ENCODE measurements around the gene GPR25. TPM values are rescaled to one million over a fixed set of nuclear protein-coding genes. Genes with fewer than 3 reads are reported as not detected.
A peak's percentile ranks its signal among the peaks of the same experiment; 100 is the strongest.

Gene GPR25
- total RNA-seq, 1 donor from 2014 or later = 1.6 TPM

DNA sequence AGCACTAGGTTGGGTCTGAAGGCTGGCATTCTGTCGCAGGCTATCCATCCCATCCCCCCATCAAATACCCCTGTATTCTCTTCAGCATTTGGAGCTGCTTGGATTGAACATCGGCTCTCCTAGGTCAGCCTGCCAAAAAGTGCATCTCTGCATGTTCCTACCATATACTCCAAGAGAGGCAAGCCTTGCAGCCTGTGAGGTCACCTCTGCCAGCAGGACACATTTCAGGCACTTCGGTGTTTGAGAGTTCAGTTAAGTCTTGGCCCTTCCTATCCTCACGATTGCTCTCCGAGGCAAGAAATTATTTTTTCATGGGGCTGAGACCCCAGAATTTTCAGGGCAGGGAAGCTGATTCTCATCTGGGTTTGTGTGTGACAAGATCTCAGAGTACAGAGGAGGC lies 2.6 kb downstream of the GPR25 start:
- peaks cover 16% of the 10 kb centered on the region for H3K27me3 Mint-ChIP-seq
- POLR2A ChIA-PET = no interaction called here
- DNase-seq = no peak

GRCh38 chr1:200877010-200877409 lies 4.2 kb downstream of the GPR25 start:
- Mint-ChIP-seq H3K27me3 (peaks cover 16% of the 10 kb centered on the region), H3K9me3 (no peaks in the 10 kb centered on the region), H3K36me3 (ENCODE audit: low read depth) (no peaks in the 10 kb centered on the region), H3K4me1 (peaks cover 35% of the 10 kb centered on the region), H3K4me3 (no peak overlapping the region), H3K27ac (no peak overlapping the region)
- ATAC-seq (ENCODE audit: low read depth) (no peak), DNase-seq (no peak)
- intact Hi-C loops (cut with micrococcal nuclease) = loop anchor here (10.0 kb wide), 1 partner anchor 572 kb away; no protein-coding TSS in a partner anchor
- POLR2A ChIA-PET = interaction anchor here (1.2 to 3.9 kb wide), 3 partner anchors 10 to 15 kb away, joined by 6 to 15 read pairs (median 9); no protein-coding TSS in a partner anchor
- TF ChIP-seq CTCF (IDR thresholded peaks at IDR 0.05) = no peak
- CTCF ChIA-PET = no interaction called here

More for the DNA sequence above, 2.6 kb downstream of the GPR25 start:
- no peaks in the 10 kb centered on the region for H3K36me3 Mint-ChIP-seq (ENCODE audit: low read depth)
- H3K4me1 Mint-ChIP-seq = peaks cover 51% of the 10 kb centered on the region
- no peak for TF ChIP-seq CTCF (IDR thresholded peaks at IDR 0.05)
- intact Hi-C loops (cut with micrococcal nuclease) = loop anchor here (10.0 kb wide), 1 partner anchor 571 kb away; no protein-coding TSS in a partner anchor
- H3K27ac Mint-ChIP-seq = no peak overlapping the region
- H3K4me3 Mint-ChIP-seq = no peak overlapping the region
- H3K9me3 Mint-ChIP-seq = no peaks in the 10 kb centered on the region
- CTCF ChIA-PET = no interaction called here
- no peak for ATAC-seq (ENCODE audit: low read depth)

- Mint-ChIP-seq H3K4me1 (peaks cover 30% of the 10 kb centered on the region), H3K36me3 (ENCODE audit: low read depth) (no peaks in the 10 kb centered on the region), H3K27me3 (peaks cover 12% of the 10 kb centered on the region), H3K27ac (no peak overlapping the region), H3K4me3 (no peak overlapping the region), H3K9me3 (no peaks in the 10 kb centered on the region)
- intact Hi-C loops (cut with micrococcal nuclease) = loop anchor here (10.0 kb wide), 1 partner anchor 573 kb away; no protein-coding TSS in a partner anchor
- CTCF ChIA-PET = interaction anchor here (1.6 kb wide), 1 partner anchor 13 kb away, joined by 4 read pairs; no protein-coding TSS in a partner anchor
- peak; percentile 58 for ATAC-seq (ENCODE audit: low read depth)
- POLR2A ChIA-PET = interaction anchor here (0.6 to 3.9 kb wide), 6 partner anchors 8 to 31 kb away, joined by 3 to 15 read pairs (median 4); no protein-coding TSS in a partner anchor
- no peak for TF ChIP-seq CTCF (IDR thresholded peaks at IDR 0.05)
- no peak for DNase-seq
Observed at GRCh38 chr1:200877839-200878551, 5.2 kb downstream of the GPR25 start.

GRCh38 chr1:200880212-200880611 lies 7.4 kb downstream of the GPR25 start:
- DNase-seq (no peak), ATAC-seq (ENCODE audit: low read depth) (no peak)
- intact Hi-C loops (cut with micrococcal nuclease) = no loop called here
- Mint-ChIP-seq H3K4me1 (peaks cover 15% of the 10 kb centered on the region), H3K27me3 (peaks cover 5% of the 10 kb centered on the region), H3K9me3 (no peaks in the 10 kb centered on the region), H3K36me3 (ENCODE audit: low read depth) (no peaks in the 10 kb centered on the region), H3K27ac (no peak overlapping the region), H3K4me3 (no peak overlapping the region)
- ChIA-PET CTCF (no interaction called here), POLR2A (interaction anchor here (0.7 to 3.9 kb wide), 2 partner anchors 8 to 192 kb away, joined by 9 to 15 read pairs; no protein-coding TSS in a partner anchor)
- no peak for TF ChIP-seq CTCF (IDR thresholded peaks at IDR 0.05)

GRCh38 chr1:200883118-200883517 lies 10.3 kb downstream of the GPR25 start:
- TF ChIP-seq CTCF (IDR thresholded peaks at IDR 0.05) = no peak
- H3K4me1 Mint-ChIP-seq = peaks cover 27% of the 10 kb centered on the region
- ChIA-PET CTCF (no interaction called here), POLR2A (no interaction called here)
- no peak overlapping the region for H3K4me3 Mint-ChIP-seq
- no peaks in the 10 kb centered on the region for H3K36me3 Mint-ChIP-seq (ENCODE audit: low read depth)
- no peaks in the 10 kb centered on the region for H3K9me3 Mint-ChIP-seq
- DNase-seq (no peak), ATAC-seq (ENCODE audit: low read depth) (no peak)
- H3K27me3 Mint-ChIP-seq = no peaks in the 10 kb centered on the region
- intact Hi-C loops (cut with micrococcal nuclease) = no loop called here
- no peak overlapping the region for H3K27ac Mint-ChIP-seq

Data from activated B cell treated with CpG ODN at 0.5 μM for 24 hours (primary cell).